GM18507 (cell line): ENCODE results near the gene TUT7.
A peak's percentile ranks its signal among the peaks of the same experiment; 100 is the strongest.

Experiments used
- DNase-seq: peaks from one replicate; pipeline ENCODE4 v3.0.0; 2011; ENCODE audit warnings: low read depth; ENCODE audit not compliant: insufficient read length; ENCODE audit errors: extremely low spot score
- FAIRE-seq: peaks from 2 replicates; lab custom pipeline; 2011; peaks lifted over from hg19 to GRCh38; lab: Jason Lieb, UNC

The TUT7 gene

DNA sequence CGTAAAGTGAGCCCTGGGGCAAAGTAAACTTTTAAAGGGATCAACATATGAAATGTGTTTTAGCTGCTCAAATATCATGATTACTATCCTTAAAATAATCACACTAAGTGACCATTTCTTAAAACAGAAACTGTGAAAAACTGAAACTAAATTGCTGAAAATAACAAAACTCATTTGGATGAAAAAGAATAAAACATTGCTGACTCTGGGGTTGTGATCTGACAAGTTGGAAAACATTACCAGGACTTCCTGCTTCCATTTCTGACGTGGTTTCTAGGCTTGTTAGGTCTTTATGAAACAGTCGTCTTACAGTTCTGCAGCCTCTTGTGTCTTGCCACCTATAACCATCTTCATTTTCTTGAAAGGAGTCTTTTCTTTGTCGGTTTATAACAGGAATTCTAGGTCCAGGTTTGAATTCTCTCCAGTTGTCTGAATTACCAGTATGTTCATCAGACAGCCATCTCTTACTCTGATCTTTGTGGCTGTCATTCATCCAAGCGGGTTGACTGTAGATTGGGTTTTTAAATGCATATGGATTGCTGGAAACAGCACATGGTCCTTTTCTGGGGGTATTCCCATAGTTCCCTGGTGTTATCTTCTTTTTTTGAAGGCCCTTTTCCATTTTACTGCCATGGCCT lies 1.7 kb downstream of the TUT7 start:
- DNase-seq, result no peak
- FAIRE-seq, result peak; percentile 78

DNA sequence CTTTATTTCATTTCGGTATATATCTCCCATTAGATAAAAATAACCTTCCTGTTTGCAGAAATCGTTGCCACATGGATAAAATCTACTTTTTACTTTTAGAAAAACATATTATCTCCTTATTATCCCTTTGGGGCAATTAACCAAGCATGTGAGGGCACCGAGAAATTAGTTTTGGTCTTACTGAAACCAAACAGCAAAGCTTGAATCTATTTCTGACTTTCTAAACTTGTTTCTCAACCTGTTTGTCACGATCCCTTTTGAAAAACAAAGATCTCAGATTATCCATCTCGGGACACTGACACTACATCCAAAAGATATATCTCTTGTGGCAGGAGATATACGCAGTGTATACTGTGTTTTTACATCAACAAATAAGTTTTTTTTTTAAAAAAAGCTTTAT lies 2.3 kb downstream of the TUT7 start:
- FAIRE-seq, result peak; percentile 80
- DNase-seq, result no peak

DNA sequence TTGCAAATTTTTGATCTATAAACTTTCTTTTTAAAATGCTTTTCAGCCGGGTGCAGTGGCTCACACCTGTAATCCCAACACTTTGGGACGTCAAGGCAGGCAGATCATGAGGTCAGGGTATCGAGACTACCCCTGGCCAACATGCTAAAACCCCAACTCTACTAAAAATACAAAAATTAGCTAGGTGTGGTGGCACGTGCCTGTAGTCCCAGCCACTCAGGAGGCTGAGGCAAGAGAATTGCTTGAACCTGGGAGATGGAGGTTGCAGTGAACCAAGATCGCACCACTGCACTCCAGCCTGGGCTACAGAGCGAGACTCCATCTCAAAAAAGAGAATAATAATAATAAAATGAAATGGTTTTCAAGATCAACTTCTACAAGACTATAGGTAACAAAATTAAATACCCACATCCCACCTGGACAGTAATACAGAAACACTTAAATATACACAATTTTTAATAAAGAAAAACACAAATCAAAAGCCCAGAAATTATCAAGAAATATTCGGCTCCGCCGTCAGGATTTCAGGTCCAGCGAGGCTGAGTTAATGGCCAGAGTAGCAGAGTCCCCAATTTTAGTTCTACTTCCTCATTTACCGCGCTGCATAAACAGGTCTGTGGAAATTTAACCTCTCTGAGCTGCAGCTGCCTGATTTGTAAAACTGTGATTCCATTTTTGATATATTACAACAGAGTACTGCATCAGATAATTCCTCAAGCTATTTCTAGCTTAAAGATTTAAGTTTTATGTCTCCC lies 4.0 kb downstream of the TUT7 start:
- FAIRE-seq, result peak; percentile 87
- no peak for DNase-seq

DNA sequence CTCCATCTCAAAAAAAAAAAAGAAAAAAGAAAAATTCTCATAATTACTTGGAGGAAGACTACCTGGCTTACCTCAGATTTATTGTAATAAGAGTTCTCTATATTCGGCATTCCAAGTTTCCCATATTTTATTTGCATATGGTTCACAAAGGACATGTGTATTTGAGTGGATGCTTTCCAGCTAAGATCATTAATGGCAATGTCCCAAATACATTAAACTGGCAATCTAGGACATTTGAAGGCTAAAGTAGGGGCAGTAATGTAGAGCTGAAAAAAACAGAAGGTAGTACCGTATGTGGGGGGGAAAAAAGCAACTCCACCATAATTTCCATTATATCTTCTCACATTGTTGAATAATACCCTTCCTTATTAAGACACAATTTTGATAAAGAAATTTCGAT lies 4.9 kb downstream of the TUT7 start:
- DNase-seq, result no peak

DNA sequence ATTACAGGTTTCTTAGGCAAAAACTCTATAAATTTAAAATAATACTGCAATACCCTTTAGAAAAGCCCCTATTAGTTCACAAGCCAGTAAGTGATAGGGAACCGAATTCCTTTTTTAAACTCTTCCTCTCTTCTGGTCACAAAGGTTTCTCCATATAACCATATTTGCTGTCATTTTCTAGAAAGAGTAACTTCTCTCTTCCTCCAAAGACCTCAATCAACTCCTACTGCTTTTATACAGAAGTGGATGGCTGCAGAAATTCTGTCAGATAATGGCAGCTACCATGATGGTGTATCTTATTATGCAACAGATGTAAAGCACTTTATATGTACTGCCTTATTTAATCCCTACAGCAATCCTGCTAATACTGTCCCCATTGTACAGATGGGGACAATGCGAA lies 6.2 kb downstream of the TUT7 start:
- FAIRE-seq (peak; percentile 5), DNase-seq (no peak)

More for the DNA sequence above, 4.9 kb downstream of the TUT7 start:
- no peak for FAIRE-seq

DNA sequence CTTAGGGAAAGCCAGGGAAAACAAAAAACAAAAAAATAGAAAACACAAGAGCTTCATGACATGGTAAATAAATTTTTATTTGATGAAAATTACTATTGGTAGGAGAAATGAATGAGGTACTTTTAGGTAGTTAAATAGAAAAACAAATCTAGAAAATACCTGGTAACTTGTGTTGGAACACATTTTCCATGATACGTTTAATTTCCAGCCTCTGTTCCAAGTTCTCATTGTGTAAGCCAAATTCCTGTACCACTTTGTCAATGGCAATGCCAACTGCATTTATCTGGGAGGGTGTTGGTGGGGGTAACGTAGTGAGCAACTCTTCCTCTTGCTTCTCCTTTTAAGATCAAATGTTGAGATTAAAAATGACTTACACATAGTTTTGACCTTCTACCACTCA lies 9.4 kb downstream of the TUT7 start:
- FAIRE-seq (no peak), DNase-seq (no peak)

DNA sequence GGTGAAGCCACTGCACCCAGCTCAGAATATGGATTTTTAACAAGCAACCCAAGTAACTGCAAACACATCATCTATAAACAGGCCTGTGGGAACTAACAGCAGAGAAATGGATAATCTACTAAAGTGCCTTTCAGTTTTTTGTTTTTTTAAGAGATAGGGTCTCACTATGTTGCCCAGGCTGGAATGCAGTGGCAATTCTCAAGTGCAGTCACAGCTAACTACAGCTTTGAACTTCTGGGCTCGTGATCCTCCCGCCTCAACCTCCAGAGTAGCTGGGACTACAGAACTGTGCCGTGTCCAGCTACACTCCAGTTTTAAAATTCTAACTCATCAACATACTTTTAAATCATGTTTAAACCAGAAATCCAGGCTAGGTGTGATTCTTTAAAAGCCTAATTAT lies 11.9 kb downstream of the TUT7 start:
- no peak for FAIRE-seq
- no peak for DNase-seq

DNA sequence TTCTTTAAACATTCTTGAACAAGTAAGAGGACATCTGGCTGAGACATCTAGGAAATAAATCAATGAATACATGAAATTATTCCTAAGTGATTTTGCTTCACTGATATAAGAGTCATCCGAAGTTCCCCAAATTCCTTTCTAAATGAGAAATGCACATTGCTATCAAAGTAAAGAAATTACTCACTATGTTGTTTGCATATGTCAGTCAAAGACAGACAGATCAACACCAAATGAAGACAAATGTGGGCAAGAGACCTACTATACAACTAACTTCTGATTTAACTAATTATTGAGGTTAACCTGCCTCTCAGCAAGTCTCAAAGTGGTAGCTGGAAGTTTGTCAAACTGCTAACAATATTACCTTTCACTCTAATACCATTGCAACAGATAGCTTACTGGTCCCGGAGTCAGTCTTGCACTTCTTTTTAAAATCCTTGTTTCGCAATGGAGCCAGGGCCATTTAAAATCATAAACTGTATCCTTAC lies 13.2 kb downstream of the TUT7 start:
- no peak for DNase-seq
- peak; percentile 80 for FAIRE-seq

DNA sequence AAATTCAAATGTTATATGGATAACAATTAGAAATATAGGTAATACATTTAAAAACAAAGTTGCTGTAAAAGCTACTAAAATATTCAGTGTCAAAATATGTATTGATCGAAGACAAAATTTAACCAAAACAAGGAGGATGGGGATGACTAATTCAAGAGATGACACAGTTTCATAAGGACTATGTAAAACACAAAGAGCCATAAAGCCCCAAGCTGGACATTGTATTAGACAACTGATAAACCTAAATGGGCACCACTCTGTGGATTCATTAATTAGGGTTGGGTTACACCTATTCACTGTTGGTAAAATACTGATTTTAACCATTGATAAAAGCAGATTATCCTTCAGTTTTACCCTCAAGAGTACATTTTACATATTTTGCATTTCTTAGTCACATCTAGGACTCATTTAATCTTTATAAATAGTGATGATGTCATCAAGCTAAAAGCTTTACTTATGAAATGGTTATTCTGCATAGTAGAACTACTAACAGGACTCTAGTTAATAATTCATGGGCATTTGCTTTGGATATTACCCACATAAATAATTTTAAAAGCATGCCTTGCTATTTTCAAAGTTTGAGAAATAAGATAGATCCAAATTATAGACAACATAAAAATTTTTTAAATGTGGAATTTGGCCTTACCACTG lies 13.7 kb downstream of the TUT7 start:
- DNase-seq, result no peak
- FAIRE-seq, result no peak

DNA sequence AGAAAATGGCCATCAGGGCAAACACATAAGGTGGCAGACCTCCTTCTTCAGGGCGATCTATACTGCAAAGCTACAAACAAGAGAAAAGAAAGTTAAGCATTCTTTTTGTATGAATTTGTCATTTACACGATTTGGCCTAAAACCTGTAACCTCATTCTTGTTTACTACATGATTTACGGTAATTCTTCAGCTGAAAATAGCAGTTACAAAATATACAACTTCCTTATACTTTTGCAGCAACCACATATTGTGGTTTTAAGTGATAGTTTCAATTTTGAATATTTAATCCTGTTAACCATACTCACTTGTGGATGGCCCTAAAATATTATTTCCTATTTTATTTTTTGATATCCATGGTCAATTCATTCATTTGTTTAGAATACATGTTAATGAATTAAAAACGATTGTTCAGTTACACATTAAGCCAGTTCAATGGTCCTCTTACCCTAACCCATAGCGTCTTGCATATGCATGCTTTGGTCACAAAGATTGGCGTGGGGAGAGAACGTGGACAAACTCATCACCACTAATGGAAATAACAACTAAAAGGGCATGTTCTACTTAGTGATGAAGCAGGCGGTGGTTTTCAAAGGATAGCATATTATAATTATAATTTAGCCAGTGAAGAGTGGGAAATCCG lies 16.6 kb downstream of the TUT7 start:
- DNase-seq, result no peak
- FAIRE-seq, result peak; percentile 93

DNA sequence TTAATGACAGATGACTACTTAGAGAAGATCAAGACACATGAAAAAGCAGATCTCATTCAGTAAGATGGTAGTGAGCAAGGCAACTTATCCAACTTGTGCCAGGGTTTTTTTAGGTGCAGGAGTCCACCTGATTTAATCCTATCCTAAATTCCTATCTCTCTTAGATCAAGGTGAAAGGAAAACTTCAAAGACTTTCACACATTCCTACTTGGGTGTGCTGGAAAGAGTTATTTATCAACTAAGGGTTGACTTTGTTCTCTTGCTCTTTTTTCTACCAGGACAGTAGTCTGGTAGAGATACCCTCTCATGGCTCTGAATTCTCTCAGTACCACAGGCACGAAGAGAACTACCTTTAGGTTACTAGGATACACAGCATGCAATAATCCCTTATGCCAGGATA lies 18.2 kb downstream of the TUT7 start:
- DNase-seq, result no peak
- no peak for FAIRE-seq

DNA sequence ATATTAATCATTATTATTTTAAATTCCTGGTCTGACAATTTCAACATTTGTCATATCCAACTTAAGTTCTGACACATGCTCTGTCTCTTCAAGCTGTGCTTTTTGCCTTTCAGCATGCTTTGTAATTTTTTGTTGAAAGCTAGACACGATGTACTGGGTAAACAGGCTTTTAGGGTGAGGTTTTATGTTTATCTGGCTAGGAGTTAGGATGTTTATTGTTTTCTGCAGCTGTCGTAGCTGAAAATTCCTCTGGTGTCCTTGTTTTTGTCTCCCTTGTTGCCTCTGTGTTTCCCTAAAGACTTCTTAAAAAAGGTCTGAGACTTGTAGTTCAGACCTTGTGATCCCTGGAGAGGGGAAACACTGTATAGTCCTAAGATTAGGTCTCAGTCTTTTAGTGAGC lies 20.6 kb downstream of the TUT7 start:
- FAIRE-seq (no peak), DNase-seq (no peak)

DNA sequence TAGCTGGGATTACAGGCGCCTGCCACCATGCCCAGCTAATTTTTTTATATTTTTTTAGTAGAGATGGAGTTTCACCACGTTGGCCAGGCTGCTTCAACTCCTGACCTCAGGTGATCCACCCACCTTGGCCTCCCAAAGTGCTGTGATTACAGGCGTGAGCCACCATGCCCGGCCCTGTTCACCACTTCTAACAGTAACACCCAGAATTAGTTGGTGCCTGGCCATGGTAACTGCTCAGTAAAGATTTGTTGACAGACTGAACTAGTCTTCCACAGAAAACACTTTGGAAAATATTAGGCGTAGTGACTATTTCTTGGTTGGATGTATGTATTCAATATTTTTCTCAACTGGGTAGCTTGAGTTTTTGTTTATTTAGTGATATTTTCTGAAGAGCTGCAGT lies 24.0 kb downstream of the TUT7 start:
- FAIRE-seq, result no peak

DNA sequence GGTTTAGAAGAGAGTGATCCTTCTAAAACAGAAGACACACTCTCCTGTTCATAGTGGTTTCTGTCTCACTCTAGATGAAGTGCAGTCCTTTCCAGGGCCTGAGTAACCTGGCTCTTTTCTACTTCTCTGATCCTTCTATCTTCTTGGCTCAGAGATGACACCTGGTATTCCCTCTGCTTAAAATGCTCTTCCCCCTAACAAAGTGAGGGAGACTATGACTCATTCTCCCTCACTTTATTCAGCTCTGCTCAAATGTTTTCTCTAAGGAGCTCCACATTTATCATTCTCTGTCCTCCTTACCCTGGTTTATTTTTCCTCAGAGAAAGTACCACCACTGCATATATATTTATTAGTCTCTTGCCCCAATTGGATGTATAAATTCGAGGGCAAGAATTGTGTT lies 24.6 kb downstream of the TUT7 start:
- FAIRE-seq (no peak), DNase-seq (no peak)

More for the DNA sequence above, 24.0 kb downstream of the TUT7 start:
- no peak for DNase-seq

DNA sequence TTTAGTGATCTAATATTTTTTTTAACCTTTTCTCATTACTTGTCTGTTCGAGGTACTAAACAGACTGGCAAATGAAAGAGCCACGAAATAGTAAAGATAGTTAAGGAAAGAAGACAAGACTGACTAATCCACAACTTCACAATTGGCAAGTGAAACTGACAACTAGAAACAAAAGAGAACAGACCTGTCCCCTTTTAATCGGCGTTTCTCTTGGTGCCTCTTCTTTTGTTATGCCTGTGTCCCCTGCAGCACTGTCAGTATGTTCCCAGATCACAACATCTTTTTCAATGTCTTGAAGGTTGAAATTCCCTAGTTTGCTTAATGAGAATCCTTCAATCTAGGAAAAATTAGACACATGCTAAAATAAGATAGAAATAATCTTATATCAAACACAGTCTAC lies 26.1 kb downstream of the TUT7 start:
- DNase-seq (no peak), FAIRE-seq (no peak)

DNA sequence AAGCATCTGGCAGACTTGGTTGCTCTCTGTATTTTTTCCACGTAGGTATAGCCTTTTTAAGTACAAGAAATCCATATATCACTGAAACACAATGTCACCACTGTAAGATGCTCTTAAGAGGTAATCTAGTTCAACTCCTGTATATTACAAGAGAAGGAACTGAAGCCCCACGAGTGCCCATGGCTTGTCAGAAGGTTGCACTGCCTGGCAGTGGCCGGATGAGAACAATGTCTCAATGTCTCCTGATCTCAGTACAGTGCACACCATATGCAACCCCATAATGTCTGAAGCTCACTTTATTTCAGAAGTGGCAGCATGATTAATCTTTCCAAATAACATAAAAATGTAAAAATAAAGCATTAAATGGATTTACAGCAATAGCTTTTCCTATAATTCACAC lies 27.7 kb downstream of the TUT7 start:
- FAIRE-seq, result no peak
- no peak for DNase-seq

DNA sequence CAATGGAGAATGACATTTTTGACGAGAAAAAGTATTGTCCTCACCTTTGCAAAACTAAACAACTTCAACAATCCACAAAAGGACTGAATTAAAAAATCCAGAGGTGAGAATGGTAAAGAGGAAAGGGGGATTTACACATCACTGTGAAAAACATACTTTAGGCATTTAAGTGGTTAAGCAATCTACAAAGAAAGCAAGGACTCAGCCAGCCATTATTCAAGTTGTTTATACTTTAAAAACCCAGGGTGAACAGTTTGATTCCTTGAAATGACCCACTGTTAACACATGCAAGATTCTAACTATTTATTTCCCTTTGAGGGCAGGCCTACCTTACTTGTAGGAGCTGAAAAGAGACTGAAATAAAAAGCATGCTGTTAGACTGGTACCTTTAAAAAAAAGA lies 29.3 kb downstream of the TUT7 start:
- FAIRE-seq (no peak), DNase-seq (no peak)

DNA sequence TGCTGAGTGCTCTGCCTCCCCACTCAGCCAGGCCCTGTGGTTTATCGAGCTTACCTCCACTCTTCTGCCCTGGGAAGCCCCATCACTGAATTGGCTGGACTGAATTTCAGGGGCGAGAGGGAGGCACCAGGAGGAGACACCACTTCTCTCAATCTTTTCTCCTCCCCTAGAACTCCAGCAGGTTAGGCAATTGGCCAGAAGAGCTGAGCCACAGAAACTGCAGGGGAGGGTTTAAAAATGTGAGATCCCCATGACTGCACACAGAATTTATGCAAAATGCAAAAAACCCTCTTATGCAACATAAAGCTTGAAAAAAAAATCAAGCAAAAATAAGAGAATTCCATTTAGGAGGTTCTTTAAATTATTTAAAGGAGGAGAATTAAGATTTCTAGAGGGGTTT lies 29.9 kb downstream of the TUT7 start:
- no peak for DNase-seq

DNA sequence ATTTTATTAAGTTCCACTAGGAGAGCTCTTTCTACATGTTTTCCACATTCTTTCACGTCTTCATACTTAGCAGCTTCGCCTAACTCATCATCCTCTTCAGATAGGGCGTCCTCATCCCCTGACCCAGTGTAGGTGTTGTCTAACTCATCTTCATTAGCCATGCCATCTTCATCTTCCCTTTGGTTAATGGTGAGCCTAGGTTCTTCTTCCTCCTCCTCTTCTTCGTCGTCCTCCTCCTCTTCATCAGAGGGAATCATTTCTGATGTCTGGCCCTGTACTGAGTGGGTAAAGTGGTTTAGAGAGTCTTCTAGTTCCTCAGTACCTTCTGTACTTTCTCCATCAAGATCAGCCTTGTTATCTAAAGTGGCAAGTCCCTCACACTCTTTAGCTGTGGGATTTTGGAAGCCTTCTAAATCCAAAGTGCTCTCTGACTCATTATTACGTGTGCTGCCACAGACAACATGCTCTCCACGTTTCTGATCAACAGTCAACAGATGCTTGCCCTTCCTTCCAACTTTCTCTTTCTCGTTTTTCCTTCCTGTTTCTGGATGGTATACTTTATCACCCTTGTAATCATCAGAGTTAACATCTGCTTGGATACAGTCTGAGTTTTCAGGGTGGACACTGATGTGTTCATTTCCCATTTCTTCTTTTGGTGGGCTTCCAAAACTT lies 31.1 kb downstream of the TUT7 start:
- no peak for FAIRE-seq
- DNase-seq, result no peak

More for the DNA sequence above, 29.9 kb downstream of the TUT7 start:
- peak; percentile 5 for FAIRE-seq

DNA sequence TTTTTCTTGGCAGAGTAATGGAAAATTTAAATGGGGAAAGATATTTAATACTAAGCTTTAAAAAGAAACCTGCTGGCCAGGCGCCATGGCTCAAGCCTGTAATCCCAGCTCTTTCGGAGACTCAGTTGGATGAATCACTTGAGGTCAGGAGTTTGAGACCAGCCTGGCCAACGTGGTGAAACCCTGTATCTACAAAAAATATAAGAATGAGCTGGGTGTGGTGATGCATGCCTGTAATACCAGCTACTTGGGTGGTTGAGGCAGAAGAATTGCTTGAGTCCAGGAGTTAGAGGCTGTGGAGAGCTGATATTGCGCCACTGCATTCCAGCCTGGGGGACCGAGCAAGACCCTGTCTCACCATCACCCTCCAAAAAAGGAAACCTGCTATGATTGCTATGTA lies 32.8 kb downstream of the TUT7 start:
- DNase-seq, result no peak
- no peak for FAIRE-seq
